PC-3 (cell line): ENCODE measurements around the gene FXYD3. TPM values are rescaled to one million over a fixed set of nuclear protein-coding genes. Genes with fewer than 3 reads are reported as not detected.

Experiments used
- ATAC-seq: fragments of 200-7000 bp; cut with Tn5 transposase; 2 replicates; pipeline ENCODE4 v1.9.1; 2020; ENCODE audit warnings: mild to moderate bottlenecking, moderate library complexity
- Bru-seq: library from RNA; stranded (reverse); fragments of 400-500 nt; gene quantifications from one replicate; lab custom pipeline; 2021; lab: Mats Ljungman, UMichigan
- BruChase-seq, 2 experiments: library from RNA; stranded (reverse); fragments of 400-500 nt; gene quantifications; one replicate each; lab custom pipeline; 2021; lab: Mats Ljungman, UMichigan
- BruUV-seq: library from RNA; stranded (reverse); fragments of 400-500 nt; replicated peaks from 2 replicates; lab custom pipeline; 2021; lab: Mats Ljungman, UMichigan
- CTCF ChIA-PET: fragments of 300-600 bp; sonication (Branson Sonifier 250); formaldehyde crosslinking; loops from one replicate; lab custom pipeline; 2022; ENCODE audit warnings: antibody characterized with exemption; lab: Charles Lee
- POLR2A ChIA-PET: fragments of 300-600 bp; sonication (Branson Sonifier 250); formaldehyde crosslinking; loops from one replicate; lab custom pipeline; 2022; ENCODE audit warnings: antibody characterized with exemption; ENCODE audit not compliant: unreplicated experiment; lab: Charles Lee
- DNase-seq: peaks from one replicate; pipeline ENCODE4 v3.0.0-alpha.2; 2015
- H2AFZ ChIP-seq: fragments of 300-600 bp; sonication (generic); 2 replicates; pipeline ENCODE4 v1.6.0; 2016; ENCODE audit warnings: antibody characterized with exemption, low read length
- H3F3A ChIP-seq: fragments of 300-600 bp; sonication (generic); one replicate; pipeline ENCODE4 v1.6.0; 2017; ENCODE audit warnings: antibody characterized with exemption, low read length, control low read depth, mild to moderate bottlenecking; ENCODE audit not compliant: unreplicated experiment
- H3K27ac ChIP-seq: fragments of 300-600 bp; sonication (generic); 2 replicates; pipeline ENCODE4 v1.5.1; 2016; ENCODE audit warnings: mild to moderate bottlenecking, low read length
- H3K27me3 ChIP-seq: fragments of 300-600 bp; sonication (generic); 2 replicates; pipeline ENCODE4 v1.6.1; 2016; ENCODE audit warnings: low read length, mixed read lengths
- H3K36me3 ChIP-seq: fragments of 300-600 bp; sonication (generic); 2 replicates; pipeline ENCODE4 v1.6.1; 2016; ENCODE audit warnings: low read depth, mixed run types, low read length, mixed read lengths
- H3K4me1 ChIP-seq: fragments of 300-600 bp; sonication (generic); 2 replicates; pipeline ENCODE4 v1.5.1; 2016; ENCODE audit warnings: low read length; ENCODE audit not compliant: insufficient read depth
- H3K4me2 ChIP-seq: fragments of 300-600 bp; sonication (generic); 2 replicates; pipeline ENCODE4 v1.6.0; 2016; ENCODE audit warnings: low read length
- H3K4me3 ChIP-seq: fragments of 300-600 bp; sonication (generic); 2 replicates; pipeline ENCODE4 v1.5.1; 2016; ENCODE audit warnings: mild to moderate bottlenecking, low read length, mixed read lengths
- H3K79me2 ChIP-seq: fragments of 300-600 bp; sonication (generic); 2 replicates; pipeline ENCODE4 v1.6.1; 2017; ENCODE audit warnings: low read length, mixed read lengths
- H3K9ac ChIP-seq: fragments of 300-600 bp; sonication (generic); 2 replicates; pipeline ENCODE4 v1.6.0; 2016; ENCODE audit warnings: mild to moderate bottlenecking, low read length
- H3K9me2 ChIP-seq: fragments of 300-600 bp; sonication (generic); replicated peaks from 2 replicates; pipeline ENCODE4 v1.6.1; 2016; ENCODE audit warnings: mixed run types, low read length, mixed read lengths
- H3K9me3 ChIP-seq: fragments of 300-600 bp; sonication (generic); 2 replicates; pipeline ENCODE4 v1.6.1; 2016; ENCODE audit warnings: low read length, mixed read lengths
- H4K20me1 ChIP-seq: fragments of 300-600 bp; sonication (generic); 2 replicates; pipeline ENCODE4 v1.6.1; 2016; ENCODE audit warnings: low read length, mixed read lengths
- CTCF ChIP-seq: fragments of 300-600 bp; sonication (generic); conservative IDR thresholded peaks from 2 replicates; pipeline ENCODE4 v1.5.1; 2017; ENCODE audit warnings: antibody characterized with exemption, low read depth, mild to moderate bottlenecking, low read length
- EZH2 ChIP-seq: fragments of 300-600 bp; sonication (generic); IDR thresholded peaks from one replicate; pipeline ENCODE4 v1.6.1; 2017; ENCODE audit warnings: antibody characterized with exemption, mild to moderate bottlenecking, low read length; ENCODE audit not compliant: unreplicated experiment
- EZH2phosphoT487 ChIP-seq: fragments of 300-600 bp; sonication (generic); IDR thresholded peaks from 2 replicates; pipeline ENCODE4 v1.6.1; 2018; ENCODE audit warnings: mild to moderate bottlenecking, antibody characterized with exemption, low read length, borderline replicate concordance
- intact Hi-C: fragments of 100-400 bp; cut with micrococcal nuclease; formaldehyde crosslinking; loops from 2 replicates; pipeline ENCODE4 v1.9.0; 2023
- long read RNA-seq: library from polyadenylated mRNA; unstranded; transcript quantifications from one replicate; pipeline ENCODE4 v2.0.0, GENCODE V29; 2021; ENCODE audit not compliant: unreplicated experiment
- total RNA-seq: library from RNA; depleted of rRNA; stranded (reverse); fragments of >200 nt; gene quantifications from 2 replicates; pipeline ENCODE4 v1.2.3, GENCODE V29; 2014; rRNA removed

Gene FXYD3
- total RNA-seq: 48.7 and 61.6 TPM in 2 replicates
- Bru-seq, nascent RNA: percentile 53 among the genes with signal in this experiment
- percentile 50 among the genes with signal in this experiment for BruChase-seq, experiment 1, labeled RNA remaining after a 6-hour chase
- percentile 49 among the genes with signal in this experiment for BruChase-seq, experiment 2, labeled RNA remaining after a 2-hour chase
- long read RNA-seq, partial matches to known transcripts: 33 of 41 reads
- long read RNA-seq, other reads (novel, unspliced or antisense): 4 of 41 reads

- no peaks in the 10 kb centered on the region for H3K36me3 ChIP-seq
- H3K4me1 ChIP-seq: peaks cover 49% of the 10 kb centered on the region
- BruUV-seq: TSS peak; percentile 78
- no peak for TF ChIP-seq EZH2
- TF ChIP-seq CTCF: no peak
- no peak for TF ChIP-seq EZH2phosphoT487
- DNase-seq: peak; percentile 34
- peaks cover 23% of the 10 kb centered on the region for H3K79me2 ChIP-seq
- peak within 1 kb of the TSS; percentile 96 for H3K4me2 ChIP-seq
- ChIA-PET POLR2A (no interaction called here), CTCF (no interaction called here)
- peak within 1 kb of the TSS; percentile 95 for H3K9ac ChIP-seq
- H3K9me2 ChIP-seq: no peaks in the 10 kb centered on the region
- peak within 1 kb of the TSS; percentile 90 for H2AFZ ChIP-seq
- peak within 1 kb of the TSS; percentile 92 for H3K27ac ChIP-seq
- intact Hi-C loops: no loop called here
- H3K9me3 ChIP-seq: no peaks in the 10 kb centered on the region
- H3K4me3 ChIP-seq: peak within 1 kb of the TSS; percentile 79
- no peaks in the 10 kb centered on the region for H3F3A ChIP-seq
- H4K20me1 ChIP-seq: no peaks in the 10 kb centered on the region
- peak; percentile 22; the same call in 1 of the 2 replicates for ATAC-seq
- H3K27me3 ChIP-seq: no peaks in the 10 kb centered on the region
Measured at GRCh38 chr19:35115177-35115951, at the start of gene FXYD3. Gene FXYD3, plus strand, starts transcription at chr19:35115823. Its CDS starts 3,554 bp downstream, at chr19:35119377.

DNA sequence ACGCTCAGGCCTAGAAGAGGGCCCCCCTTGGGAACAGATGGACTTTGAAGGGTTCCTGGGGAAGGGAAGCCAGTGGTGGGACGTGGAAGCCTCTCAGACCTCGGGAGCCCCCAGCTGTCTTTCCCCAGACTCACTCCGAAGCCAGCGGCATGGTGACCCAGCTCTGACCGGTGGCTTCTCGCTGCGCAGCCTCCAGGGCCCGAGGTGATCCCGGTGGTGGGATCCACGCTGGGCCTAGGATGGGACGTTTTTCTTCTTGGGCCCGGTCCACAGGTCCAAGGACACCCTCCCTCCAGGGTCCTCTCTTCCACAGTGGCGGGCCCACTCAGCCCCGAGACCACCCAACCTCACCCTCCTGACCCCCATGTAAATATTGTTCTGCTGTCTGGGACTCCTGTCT lies 49.5 kb upstream of the FXYD3 start:
- DNase-seq: no peak
- no peaks in the 10 kb centered on the region for H3K36me3 ChIP-seq
- no peaks in the 10 kb centered on the region for H3F3A ChIP-seq
- H3K4me1 ChIP-seq: peaks cover 18% of the 10 kb centered on the region
- no peak overlapping the region for H3K27ac ChIP-seq
- no peaks in the 10 kb centered on the region for H3K79me2 ChIP-seq
- H3K4me3 ChIP-seq: no peak overlapping the region
- intact Hi-C loops: loop anchor here (5.0 kb wide), 1 partner anchor 76 kb away; the partner anchor contains the start of gene FXYD7
- ChIA-PET POLR2A (no interaction called here), CTCF (interaction anchor here (0.8 to 1.2 kb wide), 4 partner anchors 22 to 98 kb away, joined by 3 to 6 read pairs (median 3); no protein-coding TSS in a partner anchor)
- no TSS peak for BruUV-seq
- TF ChIP-seq EZH2phosphoT487 (no peak), CTCF (no peak), EZH2 (no peak)
- H3K9ac ChIP-seq: no peak overlapping the region
- no peaks in the 10 kb centered on the region for H3K27me3 ChIP-seq
- H2AFZ ChIP-seq: no peak overlapping the region
- no peak for ATAC-seq
- no peaks in the 10 kb centered on the region for H3K9me3 ChIP-seq
- no peaks in the 10 kb centered on the region for H3K9me2 ChIP-seq
- no peak overlapping the region for H3K4me2 ChIP-seq
- no peaks in the 10 kb centered on the region for H4K20me1 ChIP-seq
